Caki2 (cell line): ENCODE measurements around the gene GSE1. TPM values are rescaled to one million over a fixed set of nuclear protein-coding genes. Genes with fewer than 3 reads are reported as not detected.
A peak's percentile ranks its signal among the peaks of the same experiment; 100 is the strongest.

ENCODE experiments used
- DNase-seq: peaks from one replicate; pipeline ENCODE4 v3.0.0-alpha.2; 2015; ENCODE audit warnings: low read depth
- in situ Hi-C: cut with HindIII; loops from 2 replicates; pipeline ENCODE4 v1.10.0; 2016; ENCODE audit warnings: low sequenced_read_pairs, low pct_unique_long_range_greater_than_20kb, mixed read lengths
- total RNA-seq: library from RNA; depleted of rRNA; stranded (reverse); fragments of >200 nt; shearing (Covaris generic); gene quantifications from 2 replicates; pipeline ENCODE4 v1.2.3, GENCODE V29; 2014; ENCODE audit warnings: low replicate concordance; rRNA removed

GSE1 gene
- total RNA-seq, 1 experiment from 2014 or later: 7.1 TPM

GRCh38 chr16:85716022-85716679 lies 103.0 kb downstream of the GSE1 start:
- DNase-seq: no peak

GRCh38 chr16:85716680-85717038 lies 103.5 kb downstream of the GSE1 start:
- DNase-seq: no peak
- in situ Hi-C loops: no loop called here

More at GRCh38 chr16:85716022-85716679, 103.0 kb downstream of the GSE1 start:
- in situ Hi-C loops: no loop called here

DNA sequence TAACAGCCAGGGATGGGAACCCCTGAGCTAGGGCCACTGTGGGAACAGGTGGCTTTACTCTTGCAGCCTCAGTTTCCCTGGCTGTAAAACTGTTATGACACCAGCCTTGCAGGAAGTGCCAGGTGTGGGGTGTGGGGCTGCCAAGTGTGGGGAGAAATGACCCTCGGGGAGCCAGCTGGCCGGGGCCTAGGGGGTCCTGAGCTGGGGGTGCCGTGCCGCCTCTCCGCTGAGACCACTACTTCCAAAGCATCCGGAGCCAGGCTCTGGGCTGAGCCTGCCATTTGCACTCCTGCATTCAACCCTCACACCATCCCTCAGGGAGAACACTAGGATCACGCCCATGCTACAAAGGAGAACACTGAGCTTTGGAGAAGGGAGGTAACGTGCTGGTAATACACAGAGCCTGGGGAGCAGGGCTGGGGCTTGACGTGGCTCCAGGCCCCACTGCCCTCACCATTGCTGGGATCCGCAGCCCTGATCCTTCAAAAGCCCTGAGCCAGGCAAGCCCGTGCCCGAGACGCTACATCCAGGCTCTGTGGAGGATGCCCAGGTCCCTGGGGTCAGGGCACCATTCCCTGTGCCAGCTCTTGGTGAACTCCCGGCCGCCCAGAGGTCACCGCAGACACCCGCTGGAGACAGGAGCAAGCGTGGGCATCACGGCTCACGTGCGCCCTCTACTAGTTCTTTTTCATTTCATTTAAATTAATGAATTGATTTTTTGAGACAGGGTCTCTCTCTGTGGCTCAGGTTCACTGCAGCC lies 104.5 kb downstream of the GSE1 start:
- in situ Hi-C loops: no loop called here
- peak; percentile 34 for DNase-seq

DNA sequence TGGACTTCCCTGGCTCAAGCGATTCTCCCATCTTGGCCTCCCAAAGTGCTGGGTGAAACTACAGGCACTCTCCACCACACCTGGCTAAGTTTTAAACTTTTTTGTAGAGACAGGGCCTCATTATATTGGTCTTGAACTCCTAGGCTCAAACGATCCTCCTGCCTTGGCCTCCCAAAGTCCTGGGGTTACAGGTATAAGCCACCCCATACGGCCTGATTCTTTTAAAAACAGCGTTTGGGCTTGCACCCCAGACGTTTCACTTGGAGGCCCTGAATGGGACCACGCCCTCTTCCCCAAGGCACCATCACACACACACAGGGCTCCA lies 105.0 kb downstream of the GSE1 start:
- in situ Hi-C loops: no loop called here
- DNase-seq: no peak

GRCh38 chr16:85718682-85719081 lies 105.6 kb downstream of the GSE1 start:
- in situ Hi-C loops: no loop called here

GRCh38 chr16:85719605-85720301 lies 106.6 kb downstream of the GSE1 start:
- DNase-seq: no peak
- in situ Hi-C loops: no loop called here

More at GRCh38 chr16:85718682-85719081, 105.6 kb downstream of the GSE1 start:
- DNase-seq: no peak

- in situ Hi-C loops: no loop called here
- peak; percentile 39 for DNase-seq
Measured at GRCh38 chr16:85720302-85720637, 107.1 kb downstream of the GSE1 start.

DNA sequence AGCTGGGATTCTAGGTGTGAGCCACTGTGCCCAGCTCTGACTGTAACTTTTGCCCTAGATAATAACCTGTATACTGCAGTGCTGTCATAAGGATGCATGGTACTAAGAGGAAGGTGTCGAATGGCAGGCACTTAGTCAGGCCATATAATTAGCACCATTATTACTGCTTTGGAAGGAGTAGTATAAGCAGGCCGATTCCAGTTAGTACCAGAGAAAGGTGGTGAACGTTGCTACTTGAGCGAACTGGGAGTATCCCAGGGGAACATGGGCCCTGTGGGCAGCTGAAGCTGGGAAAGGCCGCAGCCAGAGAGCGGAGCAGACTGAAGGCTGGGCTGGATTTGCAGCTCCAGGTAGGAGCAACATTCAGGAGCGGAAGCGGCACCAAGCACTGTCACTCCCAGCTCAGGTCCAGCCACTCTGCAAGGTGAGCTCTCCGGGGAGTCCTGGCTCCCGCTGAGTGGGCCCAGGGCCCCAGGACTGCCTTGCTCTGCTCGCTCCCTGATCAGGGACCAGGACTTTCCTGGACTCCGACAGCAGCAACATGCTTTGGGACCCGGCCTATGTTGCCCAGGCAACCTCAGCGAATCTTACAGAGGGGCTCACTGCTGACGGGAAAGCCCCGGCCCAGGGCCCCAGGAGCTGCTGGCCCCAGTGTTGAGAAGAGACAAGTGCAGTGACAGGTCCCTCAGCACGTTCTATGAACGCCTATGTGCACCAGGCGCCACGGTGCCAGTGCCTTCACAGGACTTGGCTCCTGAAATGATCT lies 109.2 kb downstream of the GSE1 start:
- DNase-seq: no peak
- in situ Hi-C loops: no loop called here

GRCh38 chr16:85724126-85724879 lies 111.2 kb downstream of the GSE1 start:
- DNase-seq: no peak
- in situ Hi-C loops: no loop called here

DNA sequence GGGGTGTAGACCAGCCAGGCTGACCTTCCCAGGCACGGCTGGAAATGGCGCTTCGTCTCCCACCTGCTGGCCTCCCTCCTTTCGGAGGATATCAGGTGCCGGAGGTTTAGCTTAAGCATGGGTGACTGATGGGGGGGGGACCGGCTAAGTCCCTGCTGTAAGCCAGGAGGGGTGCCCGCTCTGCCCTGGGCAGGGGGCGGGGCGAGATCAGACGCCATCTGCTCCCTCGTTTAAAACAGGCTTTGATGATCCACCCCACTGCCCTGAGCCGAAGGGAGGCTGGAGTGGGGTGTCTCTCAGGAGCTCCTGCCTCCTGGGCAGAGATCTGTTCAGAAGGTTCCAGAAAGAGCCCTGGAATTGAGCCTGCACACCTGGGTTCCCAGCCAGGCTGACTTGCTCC lies 111.8 kb downstream of the GSE1 start:
- DNase-seq: no peak
- in situ Hi-C loops: no loop called here

Other genes starting within 250 kb of the GSE1 start
- gene GINS2, start 75.6 kb downstream of the GSE1 start, total RNA-seq: 27.0 and 37.3 TPM in 2 replicates
- gene C16orf74, start 137.8 kb downstream of the GSE1 start, total RNA-seq: 25.9 and 27.2 TPM in 2 replicates
- 56.4 and 86.9 TPM in 2 replicates for gene EMC8, start 186.2 kb downstream of the GSE1 start, total RNA-seq
- 914 and 925 TPM in 2 replicates for gene COX4I1, start 186.4 kb downstream of the GSE1 start, total RNA-seq